Activated CD8-positive, alpha-beta memory T cell treated with anti-CD3 and anti-CD28 coated beads for 4 hours (primary cell): Measurements from ENCODE around the gene OR7D4.
A peak's percentile ranks its signal among the peaks of the same experiment; 100 is the strongest.
"Not testable (repeated sequence)": the region's sequence is repeated elsewhere in the genome, so short reads cannot be mapped to it uniquely, and the experiment has no call there.

Experiments used
- DNase-seq, 2 donors: peaks; one replicate each; pipeline ENCODE4 v3.0.0-alpha.2; 2020; ENCODE audit warnings: low read depth in 2 of 2

The OR7D4 gene

GRCh38 chr19:9219489-9219888 is at the start of gene OR7D4:
OR7D4 (minus strand) TSS chr19:9219589; CDS start chr19:9214837, 4,752 bp downstream.
- no peak for DNase-seq

GRCh38 chr19:9251236-9251635 is 31.8 kb upstream of the OR7D4 start:
- no peak for DNase-seq

GRCh38 chr19:9250630-9251029 is 31.2 kb upstream of the OR7D4 start, which contains the start of gene OR7E24:
OR7E24 (plus strand) TSS chr19:9250930; CDS start chr19:9251044, 114 bp downstream.
- DNase-seq, result no peak

GRCh38 chr19:9205501-9206113 is 13.8 kb downstream of the OR7D4 start:
- peak; percentile 23 to 27 for DNase-seq

- not testable (repeated sequence) for DNase-seq
Observed at GRCh38 chr19:9198044-9198443, 21.3 kb downstream of the OR7D4 start.

GRCh38 chr19:9189535-9189934 is 29.9 kb downstream of the OR7D4 start:
- no peak for DNase-seq

GRCh38 chr19:9187191-9187590 is 32.2 kb downstream of the OR7D4 start:
- DNase-seq, result no peak

- DNase-seq, result no peak
Observed at GRCh38 chr19:9183000-9183399, 36.4 kb downstream of the OR7D4 start.

- DNase-seq, result no peak
Observed at GRCh38 chr19:9178901-9179300, 40.5 kb downstream of the OR7D4 start, which contains the start of gene OR7D2. OR7D2 (plus strand) TSS chr19:9178979; CDS start chr19:9185782, 6,803 bp downstream.

- DNase-seq, result no peak
Observed at GRCh38 chr19:9175326-9175725, 44.1 kb downstream of the OR7D4 start.

GRCh38 chr19:9171393-9171991 is 47.9 kb downstream of the OR7D4 start:
- no peak for DNase-seq

GRCh38 chr19:9166846-9167245 is 52.5 kb downstream of the OR7D4 start:
- DNase-seq, result no peak

GRCh38 chr19:9165261-9165660 is 54.1 kb downstream of the OR7D4 start:
- no peak for DNase-seq

- DNase-seq, result no peak
Observed at GRCh38 chr19:9161427-9161826, 58.0 kb downstream of the OR7D4 start.
